GM19324 (cell line): Measurements from ENCODE around the gene COX7A2.

ENCODE experiments used
- ATAC-seq: cut with Tn5 transposase; IDR thresholded peaks from one replicate; pipeline ENCODE4 v1.9.1; 2021; ENCODE audit warnings: mild to moderate bottlenecking, moderate library complexity; ENCODE audit not compliant: unreplicated experiment, low FRiP score

Gene COX7A2

DNA sequence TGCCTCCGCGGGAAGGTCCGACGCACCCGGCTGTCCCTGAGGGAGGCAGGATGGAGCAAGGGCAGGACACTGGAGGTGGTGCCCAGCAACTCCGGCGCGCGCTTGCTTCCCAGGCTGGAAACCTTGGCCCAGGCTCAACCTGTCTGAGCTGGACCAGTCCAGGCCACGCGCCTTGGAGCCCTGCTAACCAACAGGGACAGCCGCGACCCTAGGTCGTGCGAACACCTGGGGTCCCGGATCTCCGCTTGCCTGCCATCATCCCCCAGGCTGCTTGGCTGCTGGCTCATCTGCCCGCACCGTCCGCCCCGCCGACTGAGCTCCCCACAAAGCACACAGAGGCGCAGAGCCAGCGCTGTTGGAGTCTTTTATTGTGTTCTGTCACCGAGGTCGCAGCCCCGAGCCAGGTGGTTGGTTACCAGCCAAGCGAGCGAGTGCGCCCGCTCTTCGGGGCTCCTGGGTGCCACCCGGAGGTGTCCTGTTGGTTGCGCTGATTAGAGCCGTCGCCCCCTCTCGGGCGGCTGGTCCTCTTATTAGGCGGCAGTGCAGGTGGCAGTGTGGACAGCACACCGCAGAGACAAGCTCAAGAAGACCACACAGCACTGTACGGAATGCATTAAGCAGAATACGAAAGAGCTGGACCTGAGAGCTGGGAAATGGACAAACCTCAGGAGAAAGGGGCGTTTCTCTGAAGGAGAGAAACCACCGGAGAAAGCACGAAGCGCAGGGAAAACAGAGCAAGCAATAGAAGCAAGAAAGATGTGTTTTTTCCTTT, 41.5 kb downstream of the COX7A2 start:
- ATAC-seq: no peak

DNA sequence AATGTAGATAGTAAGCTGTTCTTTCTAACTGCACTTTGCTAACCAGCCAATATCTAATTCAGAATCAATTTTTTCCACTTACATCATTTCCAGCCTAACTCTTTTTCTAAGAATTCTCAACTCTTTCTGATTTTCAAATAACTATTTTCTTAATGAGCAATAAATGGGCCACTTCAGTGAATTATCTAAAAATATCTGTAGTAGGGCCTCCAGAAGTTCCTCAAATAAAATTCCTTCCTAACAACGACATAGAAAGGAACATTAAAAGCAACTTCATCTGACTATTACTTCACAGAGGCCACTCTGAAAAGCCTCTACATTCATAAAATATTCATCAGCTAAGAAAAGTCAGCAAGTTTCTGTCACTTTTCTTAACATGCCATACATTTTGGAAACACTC, 42.6 kb downstream of the COX7A2 start:
- no peak for ATAC-seq

- ATAC-seq: no peak
These were observed 43.7 kb downstream of the COX7A2 start for GRCh38 chr6:75199889-75200288.

DNA sequence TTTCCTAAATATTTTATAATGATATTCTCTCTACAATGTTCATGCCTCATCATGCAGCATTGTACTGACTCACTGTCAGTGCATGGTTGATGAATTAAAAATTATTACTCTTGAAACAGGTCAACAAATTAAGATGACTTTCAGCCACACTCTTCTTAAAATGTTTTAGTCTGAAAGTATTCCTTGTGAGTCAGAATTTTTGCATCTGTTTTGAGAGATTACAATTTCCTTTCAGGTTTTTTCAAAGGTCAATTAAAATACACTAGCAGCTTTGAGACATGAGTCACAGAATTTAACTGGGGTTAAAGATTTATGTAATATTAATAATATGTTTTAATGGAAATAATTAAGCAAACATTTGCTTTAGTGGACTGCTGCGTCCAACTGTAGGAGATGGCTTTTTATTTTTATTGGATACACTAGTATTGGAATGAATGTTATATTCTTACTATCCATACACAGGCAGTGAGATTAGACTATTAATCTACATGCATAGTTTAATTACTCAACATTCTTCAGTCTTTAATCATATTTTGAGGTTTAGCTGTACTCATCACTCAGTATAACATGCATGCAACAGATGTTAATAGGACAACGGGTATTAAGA, 47.4 kb downstream of the COX7A2 start:
- no peak for ATAC-seq

GRCh38 chr6:75188221-75188925, 55.2 kb downstream of the COX7A2 start:
- no peak for ATAC-seq
